HepG2 (cell line): Measurements from ENCODE around the gene PXDC1. TPM values are rescaled to one million over a fixed set of nuclear protein-coding genes. Genes with fewer than 3 reads are reported as not detected.

Experiments used
- HNRNPLL ChIP-seq: fragments of 200-400 bp; formaldehyde crosslinking; IDR thresholded peaks from 2 replicates; pipeline ENCODE4 v1.6.1; 2017; ENCODE audit warnings: mild to moderate bottlenecking, low read depth, low read length; ENCODE audit not compliant: poor library complexity, severe bottlenecking
- MED13 ChIP-seq: sonication (generic); formaldehyde crosslinking; IDR thresholded peaks from 2 replicates; pipeline ENCODE4 v1.5.0; 2020; ENCODE audit warnings: missing genetic modification reagents
- SMARCC2 ChIP-seq: fragments of 450-650 bp; IDR thresholded peaks from 2 replicates; pipeline ENCODE4 v1.6.1; 2017; ENCODE audit warnings: antibody characterized with exemption, mild to moderate bottlenecking
- TBL1XR1 ChIP-seq: fragments of 150-350 bp; IDR thresholded peaks from 2 replicates; pipeline ENCODE4 v1.6.1; 2014; ENCODE audit warnings: borderline replicate concordance, low read length; ENCODE audit not compliant: partially characterized antibody
- polyA plus RNA-seq, 8 experiments: library from polyadenylated mRNA; depleted of rRNA in 3 of 8; stranded (reverse) in 7 of 8; unstranded in 1 of 8; fragments of >200 nt; fragmentation: Illumina TruSeq in 4 of 8; extraction: Trizol in 4 of 8; gene quantifications; 2 replicates each; pipeline versions ENCODE4 v1.2.1 to v1.2.3, GENCODE V29; 2011 to 2016; ENCODE audit warnings: low read depth in 4 of 8, missing spikeins in 1 of 8, mixed read lengths in 1 of 8; ENCODE audit not compliant: insufficient read depth in 1 of 8
- total RNA-seq, 5 experiments: library from RNA; depleted of rRNA; stranded (reverse); fragments of >200 nt; fragmentation: Illumina TruSeq; extraction: Trizol; gene quantifications; 2 replicates each; pipeline ENCODE4 v1.2.3, GENCODE V29; 2016; ENCODE audit warnings: low read depth in 1 of 5
- TF ChIP-seq, protein P1 (sequence below): sonication (generic); formaldehyde crosslinking; IDR thresholded peaks from 2 replicates; pipeline ENCODE4 v1.4.0; 2020; ENCODE audit warnings: missing genetic modification reagents, borderline replicate concordance
- TF ChIP-seq, protein P2 (sequence below): IDR thresholded peaks from 2 replicates; pipeline ENCODE4 v1.6.1; 2016; ENCODE audit warnings: missing biosample characterization, missing genetic modification reagents, low read depth
- TF ChIP-seq, protein P3 (sequence below): IDR thresholded peaks from 2 replicates; pipeline ENCODE4 v1.4.0; 2020; ENCODE audit warnings: mild to moderate bottlenecking, missing genetic modification reagents
- TF ChIP-seq, protein P4 (sequence below): sonication (generic); formaldehyde crosslinking; IDR thresholded peaks from 2 replicates; pipeline ENCODE4 v1.4.0; 2020; ENCODE audit warnings: missing genetic modification reagents
- TF ChIP-seq, protein P5 (sequence below): sonication (generic); formaldehyde crosslinking; IDR thresholded peaks from 2 replicates; pipeline ENCODE4 v1.4.0; 2020; ENCODE audit warnings: mild to moderate bottlenecking, low read depth, missing genetic modification reagents
- TF ChIP-seq, protein P6 (sequence below): sonication (generic); formaldehyde crosslinking; IDR thresholded peaks from 2 replicates; pipeline ENCODE4 v1.8.0; 2022; ENCODE audit warnings: mild to moderate bottlenecking, missing genetic modification reagents, borderline replicate concordance

Gene PXDC1
- total and polyA plus RNA-seq, 2 of the 13 experiments (the other 11 are each of a cell fraction or from before 2014, with no cell fraction given) = 32.4 to 34.7 TPM

DNA sequence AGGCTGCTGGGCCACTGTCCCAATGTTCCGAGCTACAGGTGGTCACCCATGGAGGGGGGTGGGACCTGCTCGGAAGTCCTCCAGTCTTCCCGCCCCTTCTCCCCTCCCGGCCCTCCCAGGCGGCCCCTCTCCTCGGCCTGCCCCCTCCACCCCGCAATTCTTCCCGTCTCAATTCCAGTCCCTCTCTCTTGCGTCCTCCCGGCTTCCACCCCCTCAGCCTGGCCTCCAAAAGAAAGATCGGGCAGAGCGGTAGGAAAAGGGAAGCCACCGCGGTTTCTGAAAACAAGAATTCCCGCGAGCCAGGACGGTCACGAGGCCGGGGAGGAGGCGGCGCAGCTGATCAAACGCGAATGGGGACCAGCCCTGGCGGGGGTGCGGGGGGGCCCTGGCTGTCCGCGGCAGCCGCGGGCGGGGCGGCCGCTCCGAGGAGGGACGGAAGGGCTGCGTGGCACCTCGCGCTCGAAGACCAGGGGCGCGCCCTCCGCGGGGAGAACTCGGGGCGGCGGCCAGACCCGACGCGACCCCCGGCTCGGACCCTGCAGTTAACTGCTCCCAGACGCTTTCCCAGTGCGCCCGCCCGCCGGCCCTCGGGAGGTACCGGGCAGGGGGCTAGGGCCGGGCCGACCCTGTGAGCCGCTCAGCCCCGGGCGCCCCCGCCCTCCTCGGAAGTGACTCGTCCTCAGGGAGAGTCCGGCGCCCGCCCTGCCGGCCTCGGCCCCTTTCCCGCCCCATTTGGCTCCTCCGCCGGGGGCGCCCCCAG, 1.0 kb downstream of the PXDC1 start (continued):
- TF ChIP-seq, protein P1, sequence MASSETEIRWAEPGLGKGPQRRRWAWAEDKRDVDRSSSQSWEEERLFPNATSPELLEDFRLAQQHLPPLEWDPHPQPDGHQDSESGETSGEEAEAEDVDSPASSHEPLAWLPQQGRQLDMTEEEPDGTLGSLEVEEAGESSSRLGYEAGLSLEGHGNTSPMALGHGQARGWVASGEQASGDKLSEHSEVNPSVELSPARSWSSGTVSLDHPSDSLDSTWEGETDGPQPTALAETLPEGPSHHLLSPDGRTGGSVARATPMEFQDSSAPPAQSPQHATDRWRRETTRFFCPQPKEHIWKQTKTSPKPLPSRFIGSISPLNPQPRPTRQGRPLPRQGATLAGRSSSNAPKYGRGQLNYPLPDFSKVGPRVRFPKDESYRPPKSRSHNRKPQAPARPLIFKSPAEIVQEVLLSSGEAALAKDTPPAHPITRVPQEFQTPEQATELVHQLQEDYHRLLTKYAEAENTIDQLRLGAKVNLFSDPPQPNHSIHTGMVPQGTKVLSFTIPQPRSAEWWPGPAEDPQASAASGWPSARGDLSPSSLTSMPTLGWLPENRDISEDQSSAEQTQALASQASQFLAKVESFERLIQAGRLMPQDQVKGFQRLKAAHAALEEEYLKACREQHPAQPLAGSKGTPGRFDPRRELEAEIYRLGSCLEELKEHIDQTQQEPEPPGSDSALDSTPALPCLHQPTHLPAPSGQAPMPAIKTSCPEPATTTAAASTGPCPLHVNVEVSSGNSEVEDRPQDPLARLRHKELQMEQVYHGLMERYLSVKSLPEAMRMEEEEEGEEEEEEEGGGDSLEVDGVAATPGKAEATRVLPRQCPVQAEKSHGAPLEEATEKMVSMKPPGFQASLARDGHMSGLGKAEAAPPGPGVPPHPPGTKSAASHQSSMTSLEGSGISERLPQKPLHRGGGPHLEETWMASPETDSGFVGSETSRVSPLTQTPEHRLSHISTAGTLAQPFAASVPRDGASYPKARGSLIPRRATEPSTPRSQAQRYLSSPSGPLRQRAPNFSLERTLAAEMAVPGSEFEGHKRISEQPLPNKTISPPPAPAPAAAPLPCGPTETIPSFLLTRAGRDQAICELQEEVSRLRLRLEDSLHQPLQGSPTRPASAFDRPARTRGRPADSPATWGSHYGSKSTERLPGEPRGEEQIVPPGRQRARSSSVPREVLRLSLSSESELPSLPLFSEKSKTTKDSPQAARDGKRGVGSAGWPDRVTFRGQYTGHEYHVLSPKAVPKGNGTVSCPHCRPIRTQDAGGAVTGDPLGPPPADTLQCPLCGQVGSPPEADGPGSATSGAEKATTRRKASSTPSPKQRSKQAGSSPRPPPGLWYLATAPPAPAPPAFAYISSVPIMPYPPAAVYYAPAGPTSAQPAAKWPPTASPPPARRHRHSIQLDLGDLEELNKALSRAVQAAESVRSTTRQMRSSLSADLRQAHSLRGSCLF (CRISPR knock-in tag) = no peak
- TF ChIP-seq SMARCC2 (no peak), MED13 (CRISPR knock-in tag) (no peak), TBL1XR1 (peak; percentile 49), HNRNPLL (peak; percentile 40)
- TF ChIP-seq, protein P2, sequence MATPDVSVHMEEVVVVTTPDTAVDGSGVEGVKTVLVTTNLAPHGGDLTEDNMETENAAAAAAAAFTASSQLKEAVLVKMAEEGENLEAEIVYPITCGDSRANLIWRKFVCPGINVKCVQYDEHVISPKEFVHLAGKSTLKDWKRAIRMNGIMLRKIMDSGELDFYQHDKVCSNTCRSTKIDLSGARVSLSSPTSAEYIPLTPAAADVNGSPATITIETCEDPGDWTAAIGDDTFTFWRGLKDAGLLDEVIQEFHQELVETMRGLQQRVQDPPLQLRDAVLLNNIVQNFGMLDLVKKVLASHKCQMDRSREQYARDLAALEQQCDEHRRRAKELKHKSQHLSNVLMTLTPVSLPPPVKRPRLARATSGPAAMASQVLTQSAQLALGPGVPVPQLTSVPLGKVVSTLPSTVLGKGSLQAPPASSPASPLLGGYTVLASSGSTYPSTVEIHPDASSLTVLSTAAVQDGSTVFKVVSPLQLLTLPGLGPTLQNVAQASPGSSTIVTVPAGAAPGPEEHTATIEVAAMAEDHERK (CRISPR knock-in tag) = no peak
- TF ChIP-seq, protein P3, sequence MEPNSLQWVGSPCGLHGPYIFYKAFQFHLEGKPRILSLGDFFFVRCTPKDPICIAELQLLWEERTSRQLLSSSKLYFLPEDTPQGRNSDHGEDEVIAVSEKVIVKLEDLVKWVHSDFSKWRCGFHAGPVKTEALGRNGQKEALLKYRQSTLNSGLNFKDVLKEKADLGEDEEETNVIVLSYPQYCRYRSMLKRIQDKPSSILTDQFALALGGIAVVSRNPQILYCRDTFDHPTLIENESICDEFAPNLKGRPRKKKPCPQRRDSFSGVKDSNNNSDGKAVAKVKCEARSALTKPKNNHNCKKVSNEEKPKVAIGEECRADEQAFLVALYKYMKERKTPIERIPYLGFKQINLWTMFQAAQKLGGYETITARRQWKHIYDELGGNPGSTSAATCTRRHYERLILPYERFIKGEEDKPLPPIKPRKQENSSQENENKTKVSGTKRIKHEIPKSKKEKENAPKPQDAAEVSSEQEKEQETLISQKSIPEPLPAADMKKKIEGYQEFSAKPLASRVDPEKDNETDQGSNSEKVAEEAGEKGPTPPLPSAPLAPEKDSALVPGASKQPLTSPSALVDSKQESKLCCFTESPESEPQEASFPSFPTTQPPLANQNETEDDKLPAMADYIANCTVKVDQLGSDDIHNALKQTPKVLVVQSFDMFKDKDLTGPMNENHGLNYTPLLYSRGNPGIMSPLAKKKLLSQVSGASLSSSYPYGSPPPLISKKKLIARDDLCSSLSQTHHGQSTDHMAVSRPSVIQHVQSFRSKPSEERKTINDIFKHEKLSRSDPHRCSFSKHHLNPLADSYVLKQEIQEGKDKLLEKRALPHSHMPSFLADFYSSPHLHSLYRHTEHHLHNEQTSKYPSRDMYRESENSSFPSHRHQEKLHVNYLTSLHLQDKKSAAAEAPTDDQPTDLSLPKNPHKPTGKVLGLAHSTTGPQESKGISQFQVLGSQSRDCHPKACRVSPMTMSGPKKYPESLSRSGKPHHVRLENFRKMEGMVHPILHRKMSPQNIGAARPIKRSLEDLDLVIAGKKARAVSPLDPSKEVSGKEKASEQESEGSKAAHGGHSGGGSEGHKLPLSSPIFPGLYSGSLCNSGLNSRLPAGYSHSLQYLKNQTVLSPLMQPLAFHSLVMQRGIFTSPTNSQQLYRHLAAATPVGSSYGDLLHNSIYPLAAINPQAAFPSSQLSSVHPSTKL (CRISPR knock-in tag) = peak; percentile 29; the same call in 1 of the 2 replicates
- TF ChIP-seq, protein P4, sequence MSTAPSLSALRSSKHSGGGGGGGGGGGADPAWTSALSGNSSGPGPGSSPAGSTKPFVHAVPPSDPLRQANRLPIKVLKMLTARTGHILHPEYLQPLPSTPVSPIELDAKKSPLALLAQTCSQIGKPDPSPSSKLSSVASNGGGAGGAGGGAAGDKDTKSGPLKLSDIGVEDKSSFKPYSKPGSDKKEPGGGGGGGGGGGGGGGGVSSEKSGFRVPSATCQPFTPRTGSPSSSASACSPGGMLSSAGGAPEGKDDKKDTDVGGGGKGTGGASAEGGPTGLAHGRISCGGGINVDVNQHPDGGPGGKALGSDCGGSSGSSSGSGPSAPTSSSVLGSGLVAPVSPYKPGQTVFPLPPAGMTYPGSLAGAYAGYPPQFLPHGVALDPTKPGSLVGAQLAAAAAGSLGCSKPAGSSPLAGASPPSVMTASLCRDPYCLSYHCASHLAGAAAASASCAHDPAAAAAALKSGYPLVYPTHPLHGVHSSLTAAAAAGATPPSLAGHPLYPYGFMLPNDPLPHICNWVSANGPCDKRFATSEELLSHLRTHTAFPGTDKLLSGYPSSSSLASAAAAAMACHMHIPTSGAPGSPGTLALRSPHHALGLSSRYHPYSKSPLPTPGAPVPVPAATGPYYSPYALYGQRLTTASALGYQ (CRISPR knock-in tag) = peak; percentile 23; the same call in 1 of the 2 replicates
- TF ChIP-seq, protein P5, sequence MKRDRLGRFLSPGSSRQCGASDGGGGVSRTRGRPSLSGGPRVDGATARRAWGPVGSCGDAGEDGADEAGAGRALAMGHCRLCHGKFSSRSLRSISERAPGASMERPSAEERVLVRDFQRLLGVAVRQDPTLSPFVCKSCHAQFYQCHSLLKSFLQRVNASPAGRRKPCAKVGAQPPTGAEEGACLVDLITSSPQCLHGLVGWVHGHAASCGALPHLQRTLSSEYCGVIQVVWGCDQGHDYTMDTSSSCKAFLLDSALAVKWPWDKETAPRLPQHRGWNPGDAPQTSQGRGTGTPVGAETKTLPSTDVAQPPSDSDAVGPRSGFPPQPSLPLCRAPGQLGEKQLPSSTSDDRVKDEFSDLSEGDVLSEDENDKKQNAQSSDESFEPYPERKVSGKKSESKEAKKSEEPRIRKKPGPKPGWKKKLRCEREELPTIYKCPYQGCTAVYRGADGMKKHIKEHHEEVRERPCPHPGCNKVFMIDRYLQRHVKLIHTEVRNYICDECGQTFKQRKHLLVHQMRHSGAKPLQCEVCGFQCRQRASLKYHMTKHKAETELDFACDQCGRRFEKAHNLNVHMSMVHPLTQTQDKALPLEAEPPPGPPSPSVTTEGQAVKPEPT (CRISPR knock-in tag) = no peak
- TF ChIP-seq, protein P6, sequence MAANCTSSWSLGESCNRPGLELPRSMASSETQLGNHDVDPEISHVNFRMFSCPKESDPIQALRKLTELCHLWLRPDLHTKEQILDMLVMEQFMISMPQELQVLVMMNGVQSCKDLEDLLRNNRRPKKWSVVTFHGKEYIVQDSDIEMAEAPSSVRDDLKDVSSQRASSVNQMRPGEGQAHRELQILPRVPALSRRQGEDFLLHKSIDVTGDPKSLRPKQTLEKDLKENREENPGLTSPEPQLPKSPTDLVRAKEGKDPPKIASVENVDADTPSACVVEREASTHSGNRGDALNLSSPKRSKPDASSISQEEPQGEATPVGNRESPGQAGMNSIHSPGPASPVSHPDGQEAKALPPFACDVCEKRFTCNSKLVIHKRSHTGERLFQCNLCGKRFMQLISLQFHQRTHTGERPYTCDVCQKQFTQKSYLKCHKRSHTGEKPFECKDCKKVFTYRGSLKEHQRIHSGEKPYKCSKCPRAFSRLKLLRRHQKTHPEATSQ = peak; percentile 80; the same call in 1 of the 2 replicates
